Prostate gland (tissue), 2 donors: Measurements from ENCODE around the gene DYNLRB1. TPM values are rescaled to one million over a fixed set of nuclear protein-coding genes. Genes with fewer than 3 reads are reported as not detected.

Experiments used
- DNase-seq: peaks from one replicate; pipeline ENCODE4 v3.0.0-alpha.2; 2019; ENCODE audit warnings: low spot score
- H3K27ac ChIP-seq, 2 donors: fragments of 200-600 bp; sonication (generic); 2 replicates each; pipeline ENCODE4 v1.5.1; 2017 to 2019
- H3K27me3 ChIP-seq: fragments of 200-600 bp; sonication (generic); replicated peaks from 2 replicates; pipeline ENCODE4 v1.5.1; 2019; ENCODE audit not compliant: insufficient read depth
- H3K36me3 ChIP-seq, 2 donors: fragments of 200-600 bp; sonication (generic); 1 replicate in 1 of 2; 2 replicates in 1 of 2; pipeline versions ENCODE4 v1.5.1 to v1.8.1; 2017 to 2019
- H3K4me1 ChIP-seq: fragments of 200-600 bp; sonication (generic); replicated peaks from 2 replicates; pipeline ENCODE4 v1.5.1; 2019
- H3K4me3 ChIP-seq, 2 donors: fragments of 200-600 bp; sonication (generic); 2 replicates each; pipeline ENCODE4 v1.5.1; 2017 to 2019
- H3K9me3 ChIP-seq: fragments of 200-600 bp; sonication (generic); 2 replicates; pipeline ENCODE4 v1.5.1; 2017
- CTCF ChIP-seq, 4 experiments: fragments of 200-600 bp in 2 of 4; fragments of 450-650 bp in 2 of 4; sonication (generic) in 2 of 4; IDR thresholded peaks; 1 replicate in 3 of 4; 2 replicates in 1 of 4; pipeline ENCODE4 v1.5.1; 2016 to 2019; ENCODE audit warnings: antibody characterized with exemption in 4 of 4, mild to moderate bottlenecking in 2 of 4, moderate library complexity in 2 of 4
- POLR2A ChIP-seq: fragments of 450-650 bp; IDR thresholded peaks from one replicate; pipeline ENCODE4 v1.6.1; 2016; ENCODE audit warnings: antibody characterized with exemption, mild to moderate bottlenecking
- POLR2AphosphoS5 ChIP-seq: sonication (generic); formaldehyde crosslinking; IDR thresholded peaks from one replicate; pipeline ENCODE4 v1.6.1; 2017; ENCODE audit warnings: antibody characterized with exemption
- WGBS: methylation state at CpG from one replicate; pipeline ENCODE4 v1.1.5; 2018; 5-methylcytosine and 5-hydroxymethylcytosine counted together
- intact Hi-C: fragments of 100-400 bp; cut with DNase I; formaldehyde crosslinking; loops from one replicate; pipeline ENCODE4 v1.14.2; 2022
- total RNA-seq, 2 donors: library from RNA; depleted of rRNA; stranded (reverse); fragments of >200 nt; gene quantifications; one replicate each; pipeline ENCODE4 v1.1.0, GENCODE V29; 2016

Gene DYNLRB1
- total RNA-seq, 2 donors from 2014 or later = 132 to 247 TPM

- Histone ChIP-seq H3K9me3 (no peaks in the 10 kb centered on the region), H3K4me1 (no peaks in the 10 kb centered on the region), H3K27ac (no peak overlapping the region), H3K36me3 (no peaks in the 10 kb centered on the region), H3K4me3 (no peak overlapping the region), H3K27me3 (no peaks in the 10 kb centered on the region)
- intact Hi-C loops = loop anchor here (2.0 kb wide), 1 partner anchor 190 kb away; no protein-coding TSS in a partner anchor
- DNase-seq = no peak
- 68% methylated on average over 6 of the region's 6 CpGs for WGBS
- TF ChIP-seq POLR2A = no peak
- no peak for TF ChIP-seq CTCF (IDR thresholded peaks at IDR 0.05)
- TF ChIP-seq POLR2AphosphoS5 = no peak
Observed at GRCh38 chr20:34578521-34578920, 62.3 kb downstream of the DYNLRB1 start.

GRCh38 chr20:34579191-34579978 lies 63.2 kb downstream of the DYNLRB1 start:
- Histone ChIP-seq H3K36me3 (no peaks in the 10 kb centered on the region), H3K9me3 (no peaks in the 10 kb centered on the region), H3K4me1 (no peaks in the 10 kb centered on the region), H3K27me3 (no peaks in the 10 kb centered on the region), H3K4me3 (no peak overlapping the region), H3K27ac (no peak overlapping the region)
- TF ChIP-seq POLR2AphosphoS5 = peak; percentile 69
- TF ChIP-seq CTCF (IDR thresholded peaks at IDR 0.05) = peak in 3 of 4 experiments; percentile 51 to 87 (median 86)
- no peak for TF ChIP-seq POLR2A
- intact Hi-C loops = loop anchor here (2.0 kb wide), 1 partner anchor 189 kb away; no protein-coding TSS in a partner anchor
- peak; percentile 76 for DNase-seq
- WGBS = 46% methylated on average over 11 of the region's 11 CpGs

- intact Hi-C loops = loop anchor here (2.0 kb wide), 2 partner anchors 131 to 189 kb away; no protein-coding TSS in a partner anchor
- WGBS = 84% methylated on average over 7 of the region's 7 CpGs
- Histone ChIP-seq H3K27me3 (no peaks in the 10 kb centered on the region), H3K9me3 (no peaks in the 10 kb centered on the region), H3K4me1 (no peaks in the 10 kb centered on the region), H3K4me3 (no peak overlapping the region), H3K36me3 (no peaks in the 10 kb centered on the region), H3K27ac (no peak overlapping the region)
- DNase-seq = no peak
- TF ChIP-seq POLR2A (no peak), CTCF (IDR thresholded peaks at IDR 0.05) (no peak), POLR2AphosphoS5 (no peak)
Observed at GRCh38 chr20:34579979-34580940, 64.0 kb downstream of the DYNLRB1 start.

- Histone ChIP-seq H3K4me3 (no peak overlapping the region), H3K36me3 (no peaks in the 10 kb centered on the region), H3K9me3 (no peaks in the 10 kb centered on the region), H3K27ac (no peak overlapping the region), H3K27me3 (no peaks in the 10 kb centered on the region), H3K4me1 (no peaks in the 10 kb centered on the region)
- intact Hi-C loops = loop anchor here (2.0 kb wide), 1 partner anchor 129 kb away; no protein-coding TSS in a partner anchor
- DNase-seq = no peak
- TF ChIP-seq CTCF (IDR thresholded peaks at IDR 0.05) (no peak), POLR2AphosphoS5 (no peak), POLR2A (no peak)
- WGBS = 83% methylated on average over 11 of the region's 11 CpGs
Observed at GRCh38 chr20:34581341-34582184, 65.3 kb downstream of the DYNLRB1 start.
